ENCODE data around the gene LRRC38.
"Not testable (repeated sequence)": the region's sequence is repeated elsewhere in the genome, so short reads cannot be mapped to it uniquely, and the experiment has no call there.

The LRRC38 gene, protein sequence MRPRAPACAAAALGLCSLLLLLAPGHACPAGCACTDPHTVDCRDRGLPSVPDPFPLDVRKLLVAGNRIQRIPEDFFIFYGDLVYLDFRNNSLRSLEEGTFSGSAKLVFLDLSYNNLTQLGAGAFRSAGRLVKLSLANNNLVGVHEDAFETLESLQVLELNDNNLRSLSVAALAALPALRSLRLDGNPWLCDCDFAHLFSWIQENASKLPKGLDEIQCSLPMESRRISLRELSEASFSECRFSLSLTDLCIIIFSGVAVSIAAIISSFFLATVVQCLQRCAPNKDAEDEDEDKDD

DNA sequence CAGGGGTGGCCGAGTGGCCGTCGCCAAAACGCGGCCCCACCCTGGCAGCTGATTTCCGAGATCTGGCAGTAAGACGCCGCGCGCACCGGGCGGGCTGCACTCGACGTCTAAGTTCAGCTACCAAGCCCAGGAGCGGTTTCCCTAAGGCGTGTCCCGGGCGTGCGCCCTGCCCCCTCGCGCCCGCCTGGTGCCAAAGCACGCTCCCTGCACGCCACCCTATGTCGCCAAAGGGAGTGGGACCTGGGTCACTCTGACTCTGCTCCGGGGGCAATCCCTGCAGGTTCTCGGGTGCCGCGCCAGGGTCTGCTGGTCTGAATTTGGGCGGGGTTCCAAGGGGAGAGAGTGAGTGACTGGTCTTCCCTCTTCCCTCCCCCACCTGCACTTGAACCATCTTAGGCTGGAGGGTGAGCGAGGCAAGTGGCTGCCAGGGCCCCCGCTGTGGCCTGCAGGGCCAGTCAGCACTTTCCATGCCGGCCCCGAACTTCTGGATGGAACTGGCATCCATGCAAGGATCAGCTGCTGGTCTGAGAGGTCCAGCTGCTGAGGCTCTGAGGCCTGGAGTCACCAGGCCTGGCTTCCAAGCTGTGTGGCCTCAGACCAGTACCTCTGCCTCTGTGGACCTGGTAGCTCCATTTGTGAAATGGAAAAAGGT lies at the start of gene LRRC38:
TSS of gene LRRC38 (minus strand) at position 109 of the 652 bp plus-strand sequence. CDS start 410 bp downstream, outside the sequence.
- DNase-seq, result no peak

DNA sequence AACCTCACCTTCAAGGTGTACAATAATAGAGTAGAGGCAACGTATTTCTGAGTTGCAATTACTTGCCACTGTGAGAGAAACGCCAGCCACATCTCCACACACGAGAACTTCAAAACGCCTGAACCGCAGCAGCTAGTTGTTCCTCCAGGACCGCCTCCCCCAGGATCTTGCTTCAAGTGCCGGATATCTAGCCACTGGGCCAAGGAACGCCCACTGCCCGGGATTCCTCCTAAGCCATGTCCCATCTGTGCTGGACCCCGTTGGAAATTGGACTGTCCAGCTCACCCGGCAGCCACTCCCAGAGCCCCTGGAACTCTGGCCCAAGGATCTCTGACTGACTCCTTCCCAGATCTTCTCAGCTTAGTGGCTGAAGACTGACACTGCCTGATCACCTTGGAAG lies 49.2 kb upstream of the LRRC38 start:
- not testable (repeated sequence) for DNase-seq

DNA sequence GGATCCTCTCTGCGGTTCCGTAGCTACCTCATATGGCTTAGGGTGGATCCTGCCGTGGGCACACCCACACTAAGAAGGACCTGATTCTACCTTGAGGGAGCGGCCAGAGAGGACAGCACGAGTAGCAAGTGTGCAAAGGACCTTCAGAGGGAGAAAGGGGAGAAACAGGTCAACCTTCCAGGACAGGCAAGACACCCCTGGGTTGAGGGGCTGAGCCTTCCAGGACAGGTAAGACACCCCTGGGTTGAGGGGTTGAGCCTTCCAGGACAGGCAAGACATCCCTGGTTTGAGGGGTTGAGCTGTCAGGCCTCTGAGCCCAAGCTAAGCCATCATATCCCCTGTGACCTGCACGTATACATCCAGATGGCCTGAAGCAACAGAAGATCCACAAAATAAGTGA lies 46.7 kb upstream of the LRRC38 start:
- DNase-seq, result no peak

DNA sequence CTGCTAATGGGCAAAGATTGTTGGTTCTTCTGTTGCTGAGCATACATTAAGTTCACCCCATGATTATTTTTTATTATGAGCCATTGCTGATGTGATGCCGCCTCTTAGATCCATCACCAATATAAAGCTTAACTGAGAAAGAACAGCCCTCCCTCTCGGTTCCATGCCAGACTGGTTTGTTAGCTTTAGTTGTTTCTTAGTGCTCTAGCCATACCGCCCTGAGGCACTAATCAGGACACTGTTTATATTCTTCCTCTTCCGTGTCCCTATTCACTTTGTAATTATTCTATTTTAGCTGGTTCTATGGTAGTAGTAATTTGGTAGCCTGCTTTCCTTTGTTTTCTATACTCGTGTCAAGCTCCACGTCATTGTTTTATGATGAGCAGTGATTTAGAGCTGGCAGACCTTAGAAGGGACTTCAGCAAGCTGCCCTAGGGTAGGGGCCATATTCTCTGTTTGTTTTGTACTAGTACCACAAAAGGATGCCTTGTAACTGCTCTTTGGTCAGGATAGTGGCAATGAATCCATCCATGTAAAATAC lies 42.5 kb upstream of the LRRC38 start:
- no peak for DNase-seq

DNA sequence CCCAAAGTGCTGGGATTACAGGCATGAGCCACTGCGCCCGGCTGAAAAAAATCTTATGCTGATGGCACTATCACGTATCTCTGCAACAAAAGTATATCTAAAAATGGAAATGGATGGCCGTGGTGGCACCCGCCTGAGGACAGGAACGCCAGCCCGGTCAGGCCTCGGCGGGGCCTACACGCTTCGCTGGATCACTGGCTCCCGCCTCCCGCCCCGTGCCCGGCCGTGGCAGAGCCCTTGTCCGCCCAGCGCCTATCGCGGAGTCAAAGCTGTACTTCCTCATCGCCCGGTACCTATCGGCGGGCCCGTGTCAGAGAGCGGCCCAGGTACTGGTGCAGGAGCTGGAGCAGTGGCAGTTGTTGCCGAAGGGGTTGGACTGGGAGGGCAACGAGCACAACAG lies 41.0 kb upstream of the LRRC38 start:
- no peak for DNase-seq

DNA sequence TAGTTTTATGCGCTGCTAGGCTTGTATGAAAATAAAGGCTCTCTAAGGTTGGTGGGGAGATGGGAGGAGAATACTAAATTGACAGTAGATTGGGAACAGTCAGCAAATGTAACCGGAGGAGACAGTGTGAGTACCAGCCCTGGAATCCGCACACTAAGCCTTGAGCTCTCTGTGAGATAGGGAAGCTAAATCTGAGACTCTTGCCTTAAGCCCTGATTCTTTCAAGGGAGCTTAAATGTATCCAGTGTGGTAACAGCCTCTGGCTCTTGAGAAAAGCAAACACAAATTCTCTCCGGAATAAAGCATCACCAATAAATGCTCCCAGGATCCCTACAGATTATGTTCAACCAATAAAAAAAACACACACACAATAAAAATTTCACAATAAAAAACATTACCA lies 36.9 kb upstream of the LRRC38 start:
- DNase-seq, result no peak

DNA sequence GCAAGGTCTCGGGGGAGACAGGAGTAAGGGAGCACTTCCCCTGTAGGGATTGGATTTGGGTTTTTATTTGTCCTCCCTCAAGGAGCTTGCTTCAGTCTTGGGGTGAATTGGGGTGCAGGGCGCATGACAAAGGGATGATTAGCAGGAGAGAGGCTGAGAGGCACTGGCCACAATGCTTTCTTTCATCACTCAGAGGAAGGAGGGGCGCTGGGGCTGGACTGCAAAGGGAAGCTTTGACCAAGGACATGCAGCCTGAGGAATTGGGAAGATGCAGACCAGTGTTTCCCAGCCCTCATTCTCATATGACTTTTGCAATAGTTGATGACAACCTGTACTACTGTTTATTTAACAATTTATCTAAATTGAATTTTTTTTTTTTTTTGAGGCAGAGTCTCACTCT lies 35.7 kb upstream of the LRRC38 start:
- DNase-seq, result no peak

DNA sequence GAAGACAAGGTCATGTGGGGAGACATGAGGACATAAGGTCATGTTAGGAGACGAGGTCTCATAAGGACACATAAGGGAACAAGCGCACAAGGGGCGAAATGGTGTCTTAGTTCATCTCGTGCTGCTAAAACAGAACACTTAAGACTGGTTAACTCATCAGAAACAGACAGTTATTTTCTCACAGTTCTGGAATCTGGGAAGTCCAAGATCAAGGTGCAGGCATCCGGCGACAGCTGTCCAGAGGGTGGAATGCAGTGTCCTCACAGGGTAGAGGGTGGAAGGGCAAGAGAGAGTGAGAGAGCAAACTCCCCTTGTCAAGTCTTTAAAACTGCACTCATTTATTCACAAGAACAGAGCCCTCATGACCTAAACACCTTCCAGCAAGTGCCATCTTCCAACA lies 35.2 kb upstream of the LRRC38 start:
- DNase-seq, result no peak

DNA sequence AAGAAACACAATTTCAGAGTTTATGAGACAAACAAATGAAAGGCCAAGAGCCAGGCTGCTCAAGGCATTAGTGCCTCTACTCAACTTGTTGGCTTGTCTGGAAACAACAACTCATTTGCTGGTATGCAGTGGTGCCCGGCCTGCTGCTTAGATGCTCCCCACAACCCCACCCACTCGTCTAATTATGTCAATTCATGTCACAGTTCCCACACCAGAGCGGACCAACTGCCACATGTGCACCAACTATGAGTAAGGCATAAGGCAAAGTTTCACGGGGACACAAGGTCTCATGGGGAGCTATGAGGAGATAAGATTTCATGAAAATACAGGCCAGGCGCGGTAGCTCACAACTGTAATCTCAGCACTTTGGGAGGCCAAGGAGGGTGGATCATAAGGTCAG lies 34.5 kb upstream of the LRRC38 start:
- no peak for DNase-seq

DNA sequence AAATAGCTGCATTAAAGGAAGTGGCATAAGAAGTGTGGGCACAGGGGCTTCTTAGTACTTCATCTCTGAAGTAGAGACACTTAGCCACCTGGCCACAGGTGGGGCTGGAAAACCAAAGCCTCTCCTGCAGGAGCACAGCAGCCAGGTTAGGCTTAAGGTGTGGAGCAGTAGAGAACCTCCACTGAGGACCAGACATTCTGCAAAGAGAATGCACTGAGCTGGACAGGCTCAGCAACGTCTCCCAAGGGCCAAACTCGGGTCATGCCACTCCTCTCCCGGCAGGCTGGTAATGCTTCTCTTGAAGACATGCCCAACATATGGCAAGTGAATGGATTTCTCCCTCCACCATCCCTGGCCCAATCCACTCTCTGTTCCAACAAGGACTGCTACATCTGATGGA lies 33.0 kb upstream of the LRRC38 start:
- DNase-seq, result no peak

DNA sequence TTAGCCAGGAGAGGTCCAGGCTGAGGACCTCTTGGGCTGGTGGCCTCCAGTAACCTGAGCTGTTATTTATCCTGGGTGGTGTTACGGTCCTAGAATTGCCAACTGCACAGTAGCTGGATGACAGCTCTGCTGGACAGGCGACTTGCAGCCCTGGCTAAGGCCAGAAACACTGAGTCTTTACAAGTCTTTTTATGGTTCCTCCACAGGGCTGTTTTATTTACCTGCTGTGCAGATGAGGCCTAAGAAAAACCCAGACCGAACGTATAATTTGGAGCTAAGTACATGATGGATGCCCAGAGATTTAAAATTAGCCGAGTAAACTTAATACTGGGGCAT lies 30.4 kb upstream of the LRRC38 start:
- DNase-seq, result no peak

DNA sequence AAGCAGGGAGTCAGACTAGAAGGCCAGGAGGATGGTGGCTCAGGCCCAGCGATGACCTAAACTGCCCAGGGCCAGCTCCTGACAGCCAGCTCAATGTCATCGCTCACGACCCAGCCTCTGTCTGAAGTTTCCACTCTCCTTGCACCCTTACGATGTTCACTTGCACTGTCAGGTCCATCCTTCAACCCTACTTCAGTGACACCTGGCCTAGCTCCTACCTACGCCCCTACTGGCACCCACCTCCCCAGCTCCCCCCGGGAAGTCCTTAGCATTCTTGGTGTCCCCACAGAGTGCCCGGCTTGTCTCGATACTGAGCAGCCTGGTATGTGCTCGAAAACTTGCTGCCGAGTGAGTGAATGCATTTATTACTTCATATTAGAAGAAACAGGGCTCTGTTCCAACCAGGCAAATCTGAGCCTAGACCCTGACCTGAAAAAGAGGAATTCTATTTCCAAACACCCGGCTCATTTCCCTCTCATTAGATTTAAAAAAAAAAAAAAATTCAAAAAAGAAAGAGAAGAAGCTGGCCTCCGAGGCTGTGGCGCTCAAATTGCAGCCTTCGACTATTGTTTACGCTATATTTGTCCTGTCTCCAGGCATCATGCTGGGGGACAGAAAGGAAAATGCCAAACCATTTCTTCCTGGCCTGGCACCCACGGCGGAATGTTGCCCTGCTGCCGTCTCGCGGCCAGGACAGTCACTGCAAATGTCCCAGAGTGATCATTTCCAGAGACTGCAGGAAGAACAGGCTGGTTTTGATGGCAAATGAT lies 29.8 kb upstream of the LRRC38 start:
- DNase-seq, result no peak

DNA sequence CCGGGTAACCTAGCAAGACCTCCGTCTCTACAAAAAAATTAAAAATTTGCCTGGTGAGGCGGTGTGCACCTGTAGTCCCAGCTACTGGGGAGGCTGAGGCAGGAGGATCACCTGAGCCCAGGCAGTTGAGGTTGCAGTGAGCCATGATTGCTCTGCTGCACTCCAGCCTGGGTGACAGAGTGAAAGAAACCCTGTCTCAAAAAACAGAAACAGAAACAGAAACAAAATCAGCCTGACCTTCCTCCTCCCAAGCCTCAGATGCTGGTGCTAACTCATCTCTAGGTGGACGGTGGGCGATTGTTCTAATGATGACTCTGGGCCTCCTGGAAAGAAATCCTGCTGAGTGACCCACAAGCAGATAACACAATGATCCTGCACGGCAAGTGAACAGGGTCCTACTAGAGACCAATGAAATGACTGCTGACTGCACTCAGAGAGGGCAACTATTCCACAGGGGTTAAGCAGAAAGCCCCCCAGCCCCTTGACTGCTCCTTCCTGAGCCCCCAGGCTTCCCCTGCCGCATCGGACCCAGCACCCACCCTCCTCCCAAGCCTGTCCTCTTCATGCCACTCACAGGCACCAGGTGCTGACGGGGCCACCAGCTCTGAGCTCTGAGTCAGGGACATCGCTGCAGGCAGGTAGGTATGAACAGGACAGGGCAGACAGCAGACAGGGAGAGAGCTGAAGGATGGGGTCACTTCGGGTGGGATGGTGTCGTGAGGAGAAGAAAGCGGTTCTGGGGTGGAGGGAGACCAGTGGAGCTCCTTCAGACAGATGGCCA lies 27.8 kb upstream of the LRRC38 start:
- no peak for DNase-seq

DNA sequence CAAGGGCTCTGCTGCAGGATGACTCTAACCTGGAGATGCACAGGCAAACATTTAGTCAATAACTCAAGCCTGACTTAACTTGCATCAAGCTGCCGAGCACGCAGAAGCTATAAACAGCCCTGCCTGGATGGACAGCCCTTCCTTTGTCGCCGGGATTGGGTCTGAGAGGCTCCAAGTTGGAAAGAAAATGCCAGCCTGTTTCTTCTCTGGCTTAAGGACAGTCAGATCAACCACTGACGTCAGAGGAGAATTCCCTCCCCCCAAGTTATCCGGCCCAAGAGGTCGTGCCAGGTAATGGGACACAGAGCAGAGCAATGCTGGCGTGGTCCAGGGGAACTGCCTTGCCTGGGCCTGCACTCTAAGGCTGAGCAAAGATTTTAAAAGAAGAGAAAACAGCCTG lies 27.1 kb upstream of the LRRC38 start:
- DNase-seq, result no peak

DNA sequence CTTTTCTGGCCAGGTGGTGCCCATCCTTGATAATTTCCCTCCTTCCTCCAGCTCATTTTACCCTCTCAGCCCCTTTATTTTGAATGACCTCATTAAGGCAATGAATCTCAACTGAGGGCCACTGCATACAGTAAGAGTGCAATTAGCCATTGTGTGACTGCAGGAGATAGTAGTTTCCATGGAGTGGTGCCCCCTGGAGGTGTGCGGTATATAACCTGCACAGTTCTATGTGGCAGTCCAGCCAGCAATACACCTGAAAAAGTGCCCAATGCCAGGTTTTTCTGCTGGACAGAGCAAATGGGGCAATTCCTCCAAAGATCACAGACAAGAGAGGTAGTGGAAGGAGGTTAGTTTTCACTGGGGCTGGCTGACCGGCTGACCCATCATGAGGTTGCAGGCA lies 25.9 kb upstream of the LRRC38 start:
- DNase-seq, result no peak

DNA sequence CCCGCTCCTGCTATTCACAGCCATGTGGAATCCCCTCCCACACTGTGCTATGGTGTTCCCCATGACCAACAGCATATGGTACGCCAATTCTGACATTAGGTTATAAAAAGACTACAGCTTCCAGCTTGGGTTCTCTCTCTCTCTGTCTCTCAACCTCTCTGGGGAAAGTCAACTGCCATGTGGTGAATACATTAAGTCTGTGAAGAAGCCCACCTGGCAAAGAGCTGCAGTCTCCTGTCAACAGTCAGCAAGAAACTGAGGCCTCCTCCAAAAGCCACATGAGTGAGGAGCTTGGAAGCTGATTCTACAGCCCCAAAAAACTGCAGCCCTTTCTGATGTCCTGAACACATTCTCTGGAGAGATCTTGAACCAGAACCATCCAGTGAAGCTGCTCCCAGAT lies 25.0 kb upstream of the LRRC38 start:
- DNase-seq, result no peak

DNA sequence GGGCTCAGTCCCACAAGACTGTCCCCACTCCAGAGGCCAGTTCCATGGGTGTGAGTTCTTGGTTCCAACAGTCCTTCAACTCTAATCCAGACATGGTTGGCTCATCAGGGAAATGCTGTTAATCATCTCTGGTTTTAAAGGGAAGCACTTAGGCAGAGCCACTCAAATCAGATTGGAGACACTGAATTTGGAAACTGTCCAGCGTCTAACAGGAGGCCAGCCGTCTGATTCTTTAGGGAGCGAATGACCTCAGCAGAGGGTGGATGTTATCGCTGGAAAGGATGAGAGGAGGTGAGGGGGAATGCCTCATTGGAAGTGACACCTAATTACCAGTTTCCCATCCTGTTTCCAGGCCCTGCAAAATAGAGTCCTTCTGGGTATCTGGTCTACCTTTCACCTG lies 22.8 kb upstream of the LRRC38 start:
- DNase-seq, result no peak

DNA sequence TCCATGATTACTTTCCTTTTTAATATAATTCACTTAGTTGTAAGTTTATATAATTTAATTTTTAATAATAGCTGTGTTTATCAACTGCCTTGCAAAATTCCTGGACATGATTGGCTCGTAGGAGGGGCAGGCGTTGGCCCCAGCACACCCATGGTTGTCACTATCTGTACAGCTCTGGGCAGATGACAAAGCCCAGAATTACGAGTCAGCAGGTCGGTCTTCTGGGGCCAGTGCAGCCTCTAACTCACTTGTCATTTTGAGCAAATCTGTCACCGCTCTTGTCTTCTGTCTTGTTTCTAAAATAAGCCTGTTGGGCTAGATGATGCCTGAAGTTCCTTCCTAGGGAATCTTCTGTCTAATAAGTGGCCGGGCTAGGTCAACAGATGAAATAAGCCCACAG lies 21.4 kb upstream of the LRRC38 start:
- no peak for DNase-seq

DNA sequence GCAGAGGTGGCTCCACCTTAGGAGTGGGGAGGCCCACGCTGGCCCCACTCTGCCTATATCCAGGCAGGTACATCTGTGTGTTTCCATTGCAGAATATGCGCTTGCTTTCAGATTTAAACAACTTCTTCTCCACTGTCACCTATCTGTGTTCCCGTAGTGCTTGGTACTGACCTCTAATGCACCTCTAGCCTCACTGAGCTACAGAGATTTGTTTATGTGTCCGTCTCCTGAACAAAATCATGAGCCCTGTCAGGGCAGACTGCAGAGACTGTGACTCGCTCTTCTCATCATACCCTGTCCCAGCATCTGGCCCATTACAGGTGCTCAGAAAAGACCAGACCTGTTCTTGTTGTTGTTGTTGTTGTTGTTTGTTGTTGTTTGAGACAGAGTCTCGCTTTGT lies 14.5 kb upstream of the LRRC38 start:
- DNase-seq, result no peak

DNA sequence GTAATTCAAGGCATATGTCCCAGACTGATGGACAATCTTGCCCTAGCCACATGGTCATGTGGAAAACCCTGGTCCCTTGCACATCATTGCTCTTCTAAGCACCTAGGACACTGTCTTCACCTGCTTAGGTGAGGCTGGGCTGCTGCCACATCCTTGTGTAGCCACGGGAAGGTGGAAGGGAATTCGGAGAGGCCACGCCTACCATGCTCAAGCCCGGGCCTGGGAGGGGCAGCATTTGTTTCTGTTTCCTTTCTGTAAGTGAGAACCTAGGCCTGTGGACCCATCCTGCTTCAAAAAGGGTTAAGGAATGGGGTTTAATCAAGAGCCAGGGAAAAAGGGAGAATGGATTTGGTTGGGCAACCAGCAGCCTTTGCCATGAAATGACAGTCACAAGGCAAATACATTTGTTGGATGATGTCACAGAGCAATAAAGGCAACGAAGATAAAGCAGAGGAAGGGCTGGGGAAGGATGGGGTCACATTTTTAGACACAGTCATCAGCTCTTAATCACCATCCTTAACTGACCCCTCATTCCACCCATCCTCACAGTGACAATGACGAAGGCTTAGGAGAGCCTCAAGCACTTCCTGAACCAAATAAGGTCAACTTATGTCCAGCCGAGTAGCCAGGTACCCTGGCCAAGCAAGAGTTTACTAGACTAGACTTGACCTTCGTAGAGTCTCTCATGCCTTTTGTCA lies 10.1 kb upstream of the LRRC38 start:
- DNase-seq, result no peak

DNA sequence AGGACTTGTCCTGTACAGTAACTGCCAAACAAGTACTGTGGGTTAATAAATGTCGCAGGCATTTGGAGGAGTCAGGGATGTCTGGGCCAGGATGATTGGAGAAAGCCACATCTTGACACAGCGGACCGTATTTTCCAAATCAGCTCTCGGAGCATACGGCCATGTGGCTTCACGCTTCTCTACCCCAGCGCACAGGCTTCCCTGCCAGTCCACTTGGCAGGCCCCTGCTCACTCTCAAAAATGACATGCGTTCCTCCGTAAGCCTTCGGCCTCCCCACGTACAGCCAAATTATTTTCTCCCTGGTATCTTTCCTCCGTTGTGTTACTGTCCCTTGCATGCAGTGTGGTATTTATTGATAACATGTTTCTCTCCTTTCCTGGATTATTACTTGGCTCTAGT lies 7.2 kb upstream of the LRRC38 start:
- DNase-seq, result no peak

DNA sequence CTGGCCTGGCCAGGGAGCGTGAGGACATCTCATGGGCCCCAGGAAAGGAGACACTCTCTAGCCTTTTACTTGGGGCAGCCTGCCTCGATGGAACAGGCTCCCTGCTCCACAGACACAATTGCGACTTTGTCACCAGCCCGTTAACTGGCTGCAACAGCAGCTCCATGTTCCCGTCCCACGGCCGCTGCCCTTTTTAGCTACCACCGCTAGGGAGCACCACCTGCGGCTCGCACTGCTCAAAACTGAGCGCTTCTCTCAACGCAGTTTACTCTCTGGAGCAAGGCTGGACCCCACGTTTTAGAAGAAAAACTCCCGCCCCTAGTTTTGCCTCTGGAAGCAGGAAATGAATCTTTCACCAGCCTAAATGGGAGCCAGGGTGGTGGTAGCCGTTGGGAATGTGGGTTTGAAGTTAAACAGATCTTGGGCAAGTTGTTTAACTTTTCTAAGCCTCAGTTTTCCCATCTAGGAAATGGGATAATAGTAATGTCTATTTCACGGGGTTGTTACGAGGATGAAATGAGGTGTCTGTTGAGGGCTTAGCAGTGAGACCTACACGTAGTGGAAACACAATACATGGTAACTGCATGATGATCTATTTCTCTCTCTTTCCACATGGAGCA lies 3.5 kb upstream of the LRRC38 start:
- DNase-seq, result no peak
